Pancreas (tissue), 10 donors: ENCODE data around the gene MTSS2. TPM values are rescaled to one million over a fixed set of nuclear protein-coding genes. Genes with fewer than 3 reads are reported as not detected.

Source experiments
- ATAC-seq, 4 donors: fragments of 200-7000 bp; cut with Tn5 transposase; one replicate each; pipeline versions ENCODE4 v1.8.0 to v1.9.1; 2020; ENCODE audit warnings: mild to moderate bottlenecking in 4 of 4, moderate library complexity in 4 of 4
- DNase-seq, 6 donors: peaks; one replicate each; pipeline ENCODE4 v3.0.0-alpha.2; 2020
- FAIRE-seq: peaks from 2 replicates; lab custom pipeline; 2012; peaks lifted over from hg19 to GRCh38; lab: Jason Lieb, UNC
- H3K27ac ChIP-seq, 4 donors: fragments of 200-600 bp; sonication (generic); 1 replicate in 3 of 4; 2 replicates in 1 of 4; pipeline versions ENCODE4 v1.5.0 to v1.8.0; 2020
- H3K27me3 ChIP-seq, 4 donors: fragments of 200-600 bp; one replicate each; pipeline ENCODE4 v1.8.0; 2021
- H3K36me3 ChIP-seq, 3 donors: fragments of 200-600 bp; sonication (generic) in 1 of 3; one replicate each; pipeline versions ENCODE4 v1.5.0 to v1.8.0; 2020 to 2021
- H3K4me1 ChIP-seq, 3 donors: fragments of 200-600 bp; one replicate each; pipeline ENCODE4 v1.8.0; 2021
- H3K4me3 ChIP-seq, 4 donors: fragments of 200-600 bp; sonication (generic) in 2 of 4; one replicate each; pipeline versions ENCODE4 v1.5.0 to v1.8.0; 2020 to 2021
- H3K9me3 ChIP-seq, 4 donors: fragments of 200-600 bp; one replicate each; pipeline ENCODE4 v1.8.0; 2021
- WGBS, 2 donors: extraction: QIAGEN DNeasy Blood & Tissue Kit; methylation state at CpG; one replicate each; pipeline ENCODE4 v1.1.7; 2013; 5-methylcytosine and 5-hydroxymethylcytosine counted together
- intact Hi-C, 3 donors: fragments of 100-400 bp; cut with DNase I; formaldehyde crosslinking; loops; one replicate each; pipeline versions ENCODE4 v1.11.1 to v1.14.2; 2022
- polyA plus RNA-seq, 2 donors: library from polyadenylated mRNA; stranded (reverse); fragments of 200-250 nt; gene quantifications; one replicate each; pipeline ENCODE4 v1.2.3, GENCODE V29; 2013
- total RNA-seq, 6 donors: library from RNA; stranded (reverse); fragmentation: NEBNext Ultra II Directional in 4 of 6; extraction: Animal tissue kit (Norgen Biotek cat#: 25700) in 4 of 6; gene quantifications; one replicate each; pipeline versions ENCODE4 v1.2.1 to v1.2.4, GENCODE V29; 2021 to 2023
- TF ChIP-seq, protein P1 (sequence below), 4 donors: fragments of 200-600 bp; sonication (generic) in 3 of 4; IDR thresholded peaks; one replicate each; pipeline versions ENCODE4 v1.5.0 to v1.8.0; 2021; ENCODE audit warnings: antibody characterized with exemption in 4 of 4
- donor health status: healthy with polysubstance abuse.
- donor health status: DM: no; HTN: no; CAD: no; lungs with moderate emphysema.
- donor health status: DM: no; HTN: no; CAD: no.
- donor health status: control.
- donor health status: control.
- donor health status: Bipolar disorder and iron deficiency.
- donor health status: DM: yes; HTN: yes; CAD: no.
- donor health status: DM: no; HTN: no; CAD: no.
- donor health status: DM: no; HTN: no; CAD: no.
- donor health status: DM: yes; HTN: yes; CAD: no.

MTSS2 gene
- total and polyA plus RNA-seq, 8 donors: 5.0 to 39.1 (median 9.8) TPM

DNA sequence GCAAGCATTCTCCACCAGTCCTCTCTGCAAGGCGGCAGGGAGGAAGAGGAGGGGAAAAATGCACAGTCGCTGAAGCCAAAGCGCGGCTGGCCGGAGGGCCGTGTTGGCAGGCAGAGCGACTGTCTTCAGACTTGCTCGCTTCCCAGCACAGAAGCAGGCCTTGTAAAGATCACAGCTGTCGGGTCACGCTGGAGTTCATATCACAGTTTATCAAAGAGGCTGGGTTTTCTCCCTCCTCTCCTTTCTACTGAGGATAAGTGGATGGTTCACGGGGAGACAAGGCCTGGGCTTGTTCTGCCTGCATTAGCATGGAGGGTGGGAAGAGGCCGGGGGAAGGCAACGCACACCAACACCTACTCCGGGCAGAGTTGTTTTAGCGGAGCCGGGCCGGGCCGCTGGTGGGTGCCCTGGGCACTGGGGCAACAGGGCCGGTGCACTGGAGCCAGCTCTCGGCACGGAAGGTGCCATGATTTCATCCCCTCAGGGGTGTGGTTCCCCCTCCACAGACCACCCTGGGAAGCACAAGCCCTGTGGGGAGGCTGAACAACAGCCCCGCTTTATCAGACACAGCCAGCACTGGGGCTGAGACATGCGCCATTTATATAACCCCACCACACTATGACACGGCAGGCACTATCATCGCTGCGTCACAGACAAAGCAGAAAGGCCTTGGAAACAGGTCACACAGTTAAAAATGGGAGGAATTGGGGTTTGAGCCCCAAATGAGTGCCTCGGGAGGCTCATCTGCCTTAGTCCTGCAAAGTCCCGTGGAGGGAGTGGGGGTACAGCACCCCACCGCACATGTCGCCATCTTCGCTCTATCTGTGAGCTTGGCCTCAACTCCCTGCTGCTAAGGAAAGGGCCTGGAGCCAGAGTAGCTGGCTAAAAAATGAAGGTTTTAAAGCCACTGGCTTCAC is 40.3 kb upstream of the MTSS2 start:
- H3K27me3 ChIP-seq: no peaks in the 10 kb centered on the region
- FAIRE-seq: no peak
- H3K36me3 ChIP-seq: peaks cover 0 to 4% (median 2%) of the 10 kb centered on the region in 3 donors
- H3K9me3 ChIP-seq: no peaks in the 10 kb centered on the region
- peak; percentile 27 to 39 (median 34) for ATAC-seq
- no peak overlapping the region for H3K4me3 ChIP-seq
- 83 to 85% methylated on average over 31 of the region's 31 CpGs for WGBS, 2 donors
- H3K4me1 ChIP-seq: peaks cover 0 to 3% (median 0%) of the 10 kb centered on the region in 3 donors
- DNase-seq: no peak
- TF ChIP-seq, protein P1, sequence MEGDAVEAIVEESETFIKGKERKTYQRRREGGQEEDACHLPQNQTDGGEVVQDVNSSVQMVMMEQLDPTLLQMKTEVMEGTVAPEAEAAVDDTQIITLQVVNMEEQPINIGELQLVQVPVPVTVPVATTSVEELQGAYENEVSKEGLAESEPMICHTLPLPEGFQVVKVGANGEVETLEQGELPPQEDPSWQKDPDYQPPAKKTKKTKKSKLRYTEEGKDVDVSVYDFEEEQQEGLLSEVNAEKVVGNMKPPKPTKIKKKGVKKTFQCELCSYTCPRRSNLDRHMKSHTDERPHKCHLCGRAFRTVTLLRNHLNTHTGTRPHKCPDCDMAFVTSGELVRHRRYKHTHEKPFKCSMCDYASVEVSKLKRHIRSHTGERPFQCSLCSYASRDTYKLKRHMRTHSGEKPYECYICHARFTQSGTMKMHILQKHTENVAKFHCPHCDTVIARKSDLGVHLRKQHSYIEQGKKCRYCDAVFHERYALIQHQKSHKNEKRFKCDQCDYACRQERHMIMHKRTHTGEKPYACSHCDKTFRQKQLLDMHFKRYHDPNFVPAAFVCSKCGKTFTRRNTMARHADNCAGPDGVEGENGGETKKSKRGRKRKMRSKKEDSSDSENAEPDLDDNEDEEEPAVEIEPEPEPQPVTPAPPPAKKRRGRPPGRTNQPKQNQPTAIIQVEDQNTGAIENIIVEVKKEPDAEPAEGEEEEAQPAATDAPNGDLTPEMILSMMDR (IDR thresholded peaks at IDR 0.05): no peak
- intact Hi-C loops: no loop called here
- H3K27ac ChIP-seq: peak overlapping the region; percentile 39 to 75 (median 66)

DNA sequence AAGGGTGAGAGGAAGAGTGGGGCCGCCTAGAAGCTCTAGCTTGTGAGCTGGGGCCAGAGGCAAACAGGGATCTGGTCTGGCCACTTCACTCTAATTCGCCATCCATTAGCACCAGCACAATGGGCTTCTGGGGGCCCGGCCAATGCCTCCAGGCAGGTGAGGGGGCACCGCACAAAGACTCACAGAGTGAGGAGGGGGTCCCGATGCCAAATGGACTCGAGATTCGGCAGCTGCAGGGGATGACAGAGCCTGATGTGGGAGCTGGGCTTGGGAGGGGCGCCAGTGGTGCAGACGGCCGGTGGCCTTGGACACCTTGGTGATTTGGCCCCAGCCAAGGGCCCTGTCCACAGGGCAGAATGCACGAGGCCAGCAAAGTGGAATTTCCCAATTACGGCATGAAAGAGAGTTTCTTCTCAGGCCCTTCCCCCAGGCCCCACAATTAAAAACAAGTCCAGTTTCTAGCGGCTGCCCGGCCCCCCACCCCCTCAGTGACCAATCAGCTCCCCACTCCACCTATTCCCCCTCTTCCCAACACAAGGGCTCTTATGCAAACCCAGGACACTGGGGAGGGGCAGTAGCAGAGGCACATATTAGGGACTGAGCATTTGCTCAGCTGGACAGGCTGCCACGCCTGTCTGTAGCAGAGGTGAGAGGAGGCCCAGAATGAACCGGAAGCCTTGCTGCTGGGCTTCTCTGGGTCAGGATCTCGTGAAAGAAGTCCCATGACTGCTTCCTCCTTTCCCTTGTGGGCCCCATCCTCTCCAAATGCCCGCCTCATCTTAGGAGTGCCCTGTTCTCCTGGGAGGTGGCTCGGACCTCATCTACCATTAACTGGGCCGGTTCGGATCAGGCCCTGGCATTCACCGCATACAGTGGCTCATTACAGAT is 39.4 kb upstream of the MTSS2 start:
- intact Hi-C loops: no loop called here
- Histone ChIP-seq H3K9me3 (no peaks in the 10 kb centered on the region), H3K36me3 (no peaks in the 10 kb centered on the region), H3K27me3 (no peaks in the 10 kb centered on the region), H3K4me1 (peaks cover 0 to 3% (median 0%) of the 10 kb centered on the region in 3 donors), H3K4me3 (no peak overlapping the region), H3K27ac (peak overlapping the region; percentile 39 to 75 (median 68))
- ATAC-seq (peak; percentile 18 to 81 (median 64)), FAIRE-seq (no peak), DNase-seq (no peak)
- 64 to 70% methylated on average over 22 of the region's 22 CpGs for WGBS, 2 donors
- TF ChIP-seq, protein P1 (IDR thresholded peaks at IDR 0.05): no peak

DNA sequence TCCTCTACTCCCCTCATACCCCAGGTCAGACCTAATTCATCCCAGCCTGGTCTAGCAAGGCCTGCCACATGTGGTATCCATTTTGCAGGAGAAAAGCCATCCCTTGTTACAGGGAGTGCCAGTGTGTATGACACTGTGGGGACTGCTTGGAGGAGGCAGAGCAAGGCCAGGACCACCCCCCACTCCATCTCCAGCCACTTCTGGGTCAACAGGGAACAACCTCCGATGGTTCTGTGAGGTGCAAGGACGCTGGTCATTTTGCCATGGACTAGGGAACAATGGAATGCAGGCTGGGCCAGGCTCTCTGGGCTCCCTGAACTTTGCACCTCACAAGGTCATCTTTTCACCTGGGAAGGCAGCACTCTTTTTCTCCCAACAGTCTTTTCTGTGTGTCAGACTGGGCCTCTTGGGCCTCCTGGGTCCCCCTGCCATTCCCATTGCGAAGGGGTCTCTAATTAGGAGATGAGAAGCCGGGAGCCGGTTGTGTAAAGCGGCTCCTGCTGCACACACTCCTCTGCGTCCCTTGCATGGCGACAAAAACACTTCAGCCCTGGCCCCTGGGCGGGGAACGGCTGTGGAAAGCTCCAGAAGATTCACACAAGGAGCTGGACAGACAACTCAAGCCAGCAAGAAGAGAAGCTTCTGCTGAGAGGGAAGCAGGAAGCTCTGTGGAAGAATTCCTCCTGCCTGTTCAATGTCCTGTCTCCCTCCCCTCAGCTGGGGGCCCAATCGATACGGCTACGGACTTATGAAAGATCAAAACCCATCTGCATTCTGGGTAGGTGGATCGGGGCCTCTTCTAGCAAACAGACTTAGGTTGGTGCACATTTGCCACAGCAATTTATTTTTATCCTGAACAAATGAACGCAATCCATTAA is 38.5 kb upstream of the MTSS2 start:
- WGBS, 2 donors: 75 to 82% methylated on average over 15 of the region's 15 CpGs
- TF ChIP-seq, protein P1 (IDR thresholded peaks at IDR 0.05): no peak
- Histone ChIP-seq H3K36me3 (no peaks in the 10 kb centered on the region), H3K27ac (peak overlapping the region; percentile 22 to 75 (median 68)), H3K4me3 (no peak overlapping the region), H3K27me3 (no peaks in the 10 kb centered on the region), H3K9me3 (no peaks in the 10 kb centered on the region), H3K4me1 (peaks cover 0 to 3% (median 0%) of the 10 kb centered on the region in 3 donors)
- DNase-seq (no peak), FAIRE-seq (no peak), ATAC-seq (peak in 3 of 4 donors; percentile 17 to 21 (median 21))
- intact Hi-C loops: no loop called here

DNA sequence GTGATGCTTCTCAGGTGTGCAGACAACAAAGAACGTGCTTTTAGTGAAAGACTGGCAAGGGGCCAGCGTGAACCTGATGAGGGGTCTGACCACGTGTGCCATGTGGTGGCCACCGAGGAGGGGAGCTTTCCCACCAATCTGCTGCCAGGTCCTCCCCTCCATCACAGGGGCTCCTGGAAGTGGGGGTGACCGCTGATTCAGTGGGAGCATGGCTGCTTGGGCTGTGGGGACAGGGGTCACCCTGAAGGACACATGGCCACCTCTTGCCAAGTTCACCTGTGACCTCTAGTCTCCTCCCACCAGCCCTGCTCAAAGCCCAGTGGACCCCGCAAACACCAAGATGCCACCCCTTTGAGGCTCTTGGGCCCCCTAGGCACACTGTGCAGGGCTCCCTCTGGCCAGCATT is 37.9 kb upstream of the MTSS2 start:
- H3K36me3 ChIP-seq: no peaks in the 10 kb centered on the region
- H3K4me3 ChIP-seq: no peak overlapping the region
- ATAC-seq (no peak), FAIRE-seq (no peak), DNase-seq (no peak)
- peaks cover 0 to 3% (median 0%) of the 10 kb centered on the region in 3 donors for H3K4me1 ChIP-seq
- WGBS, 2 donors: 83 to 86% methylated on average over 6 of the region's 6 CpGs
- no peaks in the 10 kb centered on the region for H3K9me3 ChIP-seq
- intact Hi-C loops: no loop called here
- H3K27ac ChIP-seq: peak overlapping the region in 2 of 4 donors; percentile 64 to 71
- H3K27me3 ChIP-seq: no peaks in the 10 kb centered on the region
- TF ChIP-seq, protein P1 (IDR thresholded peaks at IDR 0.05): no peak
